NCI-H69 (cell line): ENCODE results near the gene RLIM.
A peak's percentile ranks its signal among the peaks of the same experiment; 100 is the strongest.
"Not testable (repeated sequence)": the region's sequence is repeated elsewhere in the genome, so short reads cannot be mapped to it uniquely, and the experiment has no call there.

Source experiments
- DNase-seq: peaks from one replicate; lab custom pipeline; 2025; lab: John Stamatoyannopoulos, UW

The RLIM gene

DNA sequence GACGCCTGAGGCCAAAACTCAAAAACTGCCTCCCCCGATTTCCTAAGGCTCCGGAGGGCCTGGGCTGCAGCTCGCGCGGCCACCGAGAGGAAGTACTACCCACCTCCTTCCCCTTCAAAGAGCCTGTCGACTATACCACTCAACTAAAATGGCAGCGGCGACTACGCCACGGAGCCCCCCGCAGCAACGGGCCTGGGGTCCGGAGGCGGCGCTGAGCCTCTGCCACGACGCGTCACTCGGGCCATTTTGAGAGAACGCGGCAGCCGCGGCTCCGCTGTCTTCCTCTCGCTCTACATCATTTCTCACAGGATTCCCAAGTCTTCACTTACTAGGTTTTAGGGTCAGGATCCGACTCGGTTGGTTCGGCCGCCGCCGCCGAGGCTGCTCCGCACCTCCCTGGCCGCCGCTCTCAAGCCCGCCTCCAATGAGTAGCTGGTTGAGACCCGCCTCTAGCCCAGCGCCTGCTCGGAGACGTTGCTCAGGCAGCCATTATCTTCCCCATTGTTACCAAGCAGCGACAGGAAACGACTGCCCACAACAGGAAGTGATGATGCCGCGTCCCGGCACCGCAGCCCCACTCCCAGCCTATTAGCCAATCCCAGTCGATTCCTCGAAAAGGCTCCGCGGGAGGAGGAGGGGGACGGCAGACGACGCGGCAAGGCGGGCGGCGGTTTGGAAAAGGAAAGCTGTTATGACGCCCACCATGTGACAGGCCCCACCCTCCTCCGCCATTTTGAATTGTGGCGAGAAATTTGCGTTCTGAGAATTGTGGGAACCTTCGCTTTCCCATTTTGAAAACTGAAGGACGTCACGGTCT lies at the start of gene RLIM:
Gene RLIM (minus strand): TSS at position 532 of the 817 bp plus-strand sequence. CDS start 18,647 bp downstream, outside the sequence.
- peak; percentile 96 for DNase-seq

DNA sequence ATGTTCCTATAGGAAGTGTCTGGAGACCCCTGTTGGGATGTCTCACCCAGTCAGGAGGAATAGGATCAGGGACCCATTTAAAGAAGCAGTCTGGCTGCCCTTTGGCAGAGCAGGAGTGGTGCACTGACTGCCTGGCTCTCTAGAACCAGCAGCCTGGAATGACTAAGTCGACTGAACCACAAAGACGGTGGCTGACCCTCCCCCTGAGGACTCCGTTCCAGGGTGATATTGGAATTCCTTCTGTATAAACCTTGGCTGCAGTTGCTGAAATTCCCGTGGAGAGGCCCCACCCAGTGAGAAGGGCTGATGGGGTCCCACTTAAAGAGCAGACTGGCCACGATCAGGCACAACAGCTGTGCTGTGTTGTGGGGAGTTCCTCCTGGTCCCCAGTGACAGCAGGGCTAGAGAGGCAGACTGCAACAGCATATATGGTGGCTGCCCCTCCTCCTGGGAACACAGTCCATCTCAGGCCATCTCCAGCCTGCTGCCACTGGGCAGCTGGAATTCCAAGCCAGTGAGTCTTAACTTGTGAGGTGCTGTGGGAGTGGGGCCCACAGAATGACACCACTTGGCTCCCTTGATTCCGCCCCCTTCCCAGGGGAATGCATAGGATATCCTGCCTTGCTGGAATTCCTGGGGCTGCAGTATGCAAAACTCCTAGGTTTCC lies 41.8 kb upstream of the RLIM start:
- DNase-seq = no peak

GRCh38 chrX:74654953-74655352 lies 40.5 kb upstream of the RLIM start:
- DNase-seq = not testable (repeated sequence)

DNA sequence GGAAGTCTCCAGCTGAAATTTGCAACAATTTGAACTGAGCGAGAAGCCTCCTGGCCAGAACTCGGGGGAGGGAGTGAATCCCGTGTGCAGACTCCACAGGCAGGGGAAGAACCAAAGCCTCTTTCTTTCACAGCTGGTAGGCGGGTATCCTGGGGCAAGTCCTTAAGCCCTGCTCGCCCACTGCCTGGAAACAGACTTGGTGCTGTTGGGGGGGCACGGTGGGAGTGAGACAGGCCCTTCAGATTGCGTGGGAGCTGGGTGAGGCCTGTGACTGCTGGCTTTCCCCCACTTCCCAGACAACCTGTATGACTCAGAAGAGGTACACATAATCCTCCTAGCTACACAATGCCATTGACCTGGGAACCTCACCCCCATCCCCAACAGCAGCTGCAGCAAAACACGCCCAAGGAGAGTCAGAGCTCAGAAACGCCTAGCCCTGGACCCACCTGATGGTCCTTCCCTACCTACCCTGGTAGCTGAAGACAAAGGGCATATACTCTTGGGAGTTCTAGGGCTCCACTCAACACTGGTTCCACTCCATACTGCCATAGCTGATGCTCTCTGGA lies 22.4 kb upstream of the RLIM start:
- DNase-seq = no peak

- peak; percentile 61 for DNase-seq
Measured at GRCh38 chrX:74613370-74614092, 893 bp downstream of the RLIM start.

- DNase-seq = no peak
Measured at GRCh38 chrX:74606799-74607198, 7.6 kb downstream of the RLIM start.

DNA sequence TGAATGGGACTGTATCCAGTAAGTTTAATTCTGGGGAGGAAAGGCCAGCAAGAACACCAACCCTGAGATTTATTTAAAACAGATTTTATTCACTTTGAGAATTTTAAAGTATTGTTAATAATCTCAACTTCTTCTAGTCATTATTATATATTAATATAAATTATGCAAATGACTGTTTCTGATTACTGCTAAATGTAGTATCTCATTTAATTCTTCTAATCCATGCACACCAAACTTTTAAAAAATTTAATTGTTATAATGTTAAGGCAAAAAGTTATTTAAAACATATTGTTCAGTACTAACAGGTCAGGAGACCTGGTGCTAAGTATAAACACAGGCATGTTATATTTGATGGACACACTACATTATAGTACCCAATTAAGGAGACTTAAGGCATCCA lies 8.1 kb downstream of the RLIM start:
- no peak for DNase-seq

GRCh38 chrX:74603040-74603439 lies 11.4 kb downstream of the RLIM start:
- no peak for DNase-seq

DNA sequence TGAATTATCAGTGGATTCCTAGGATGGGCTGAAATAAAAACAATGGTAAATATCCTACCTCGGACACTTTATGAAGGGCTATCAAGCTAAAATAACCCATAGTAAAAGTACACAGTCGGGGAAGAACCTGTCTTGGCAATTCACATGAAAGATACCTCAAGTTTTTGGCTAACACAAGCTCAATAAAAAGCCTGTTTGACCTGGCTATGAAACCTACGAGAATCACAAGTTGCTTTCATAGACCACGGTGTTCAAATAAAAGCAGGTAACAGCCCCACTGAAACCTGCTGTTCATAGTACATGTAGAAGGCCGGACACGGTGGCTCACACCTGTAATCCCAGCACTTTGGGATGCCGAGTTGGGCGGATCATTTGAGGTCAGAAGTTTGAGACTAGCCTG lies 12.3 kb downstream of the RLIM start:
- DNase-seq = no peak

- DNase-seq = no peak
Measured at GRCh38 chrX:74593593-74593992, 20.8 kb downstream of the RLIM start.

- DNase-seq = no peak
Measured at GRCh38 chrX:74585766-74586165, 28.7 kb downstream of the RLIM start.

GRCh38 chrX:74579597-74580198 lies 34.7 kb downstream of the RLIM start:
- DNase-seq = no peak

- no peak for DNase-seq
Measured at GRCh38 chrX:74578137-74578536, 36.3 kb downstream of the RLIM start.

GRCh38 chrX:74557378-74557777 lies 57.0 kb downstream of the RLIM start:
- no peak for DNase-seq

- DNase-seq = no peak
Measured at GRCh38 chrX:74551934-74552333, 62.5 kb downstream of the RLIM start.

DNA sequence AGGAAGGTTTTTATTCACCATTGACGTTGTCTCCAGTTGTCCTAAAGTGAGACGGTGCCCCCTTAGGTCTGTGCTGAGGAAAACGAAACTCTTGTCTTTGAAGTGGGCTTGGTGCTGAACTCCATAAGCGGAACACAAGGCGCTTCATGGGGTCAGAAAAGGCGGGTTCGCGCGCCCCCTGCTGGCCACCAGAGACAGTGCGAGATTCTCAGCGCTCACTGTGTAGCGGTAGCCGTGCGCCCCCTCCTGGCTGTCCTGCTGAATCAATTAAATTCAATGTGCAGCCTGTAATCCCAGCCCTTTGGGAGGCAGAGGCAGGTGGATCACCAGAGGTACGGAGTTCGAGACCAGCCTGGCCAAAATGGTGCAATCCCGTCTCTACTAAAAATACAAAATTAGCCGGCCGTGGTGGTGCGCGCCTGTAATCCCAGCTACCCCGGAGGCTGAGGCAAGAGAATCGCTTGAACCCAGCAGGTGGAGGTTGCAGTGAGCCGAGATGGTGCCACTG lies 64.1 kb downstream of the RLIM start:
- peak; percentile 72 for DNase-seq

DNA sequence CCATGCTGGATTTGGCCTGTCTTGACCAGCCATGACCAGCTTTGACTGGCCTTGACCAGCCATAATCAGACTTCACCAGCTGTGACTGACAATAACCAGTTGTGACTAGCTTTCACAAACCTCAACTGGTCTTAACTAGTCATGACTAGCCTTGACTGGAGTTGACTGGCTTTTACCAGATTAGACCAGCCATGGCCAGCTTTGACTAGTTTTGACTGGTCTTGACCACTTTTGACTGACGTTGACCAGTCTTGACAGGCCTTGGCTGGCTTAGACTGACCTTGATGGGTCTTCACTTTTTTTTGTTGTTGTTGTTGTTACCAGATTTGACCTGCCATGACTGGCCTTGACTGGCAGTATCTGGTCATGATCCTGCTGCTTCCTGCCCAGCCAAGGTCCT lies 67.4 kb downstream of the RLIM start:
- no peak for DNase-seq

DNA sequence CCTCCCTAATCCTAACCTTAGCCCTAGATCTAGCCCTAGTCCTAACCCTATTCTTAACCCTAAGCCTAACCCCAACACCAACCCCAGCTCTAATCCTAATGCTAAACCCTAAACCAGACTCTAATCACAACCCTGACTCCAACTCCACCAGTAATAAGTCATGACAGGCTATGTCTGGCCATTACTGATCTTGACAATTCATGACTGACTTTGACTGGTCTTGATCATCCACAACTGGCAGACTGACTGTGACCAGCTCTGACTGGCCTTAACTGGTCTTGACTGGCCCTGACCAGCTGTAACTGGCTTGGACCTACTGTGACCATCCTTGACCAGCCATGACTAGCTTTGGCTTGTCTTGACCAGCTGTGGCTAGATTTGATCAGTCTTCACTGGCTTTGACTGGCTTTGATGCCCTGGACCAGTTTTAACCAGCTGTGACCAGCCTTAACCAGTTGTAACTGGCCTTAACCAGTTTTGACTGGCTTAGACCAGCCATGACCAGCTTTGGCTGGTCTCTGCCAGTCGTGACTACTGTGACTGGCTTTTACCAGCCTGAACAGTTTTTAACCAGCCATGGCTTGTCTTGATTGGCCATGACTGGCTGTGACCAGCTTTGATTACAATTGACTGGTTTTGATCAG lies 68.4 kb downstream of the RLIM start:
- DNase-seq = no peak

DNA sequence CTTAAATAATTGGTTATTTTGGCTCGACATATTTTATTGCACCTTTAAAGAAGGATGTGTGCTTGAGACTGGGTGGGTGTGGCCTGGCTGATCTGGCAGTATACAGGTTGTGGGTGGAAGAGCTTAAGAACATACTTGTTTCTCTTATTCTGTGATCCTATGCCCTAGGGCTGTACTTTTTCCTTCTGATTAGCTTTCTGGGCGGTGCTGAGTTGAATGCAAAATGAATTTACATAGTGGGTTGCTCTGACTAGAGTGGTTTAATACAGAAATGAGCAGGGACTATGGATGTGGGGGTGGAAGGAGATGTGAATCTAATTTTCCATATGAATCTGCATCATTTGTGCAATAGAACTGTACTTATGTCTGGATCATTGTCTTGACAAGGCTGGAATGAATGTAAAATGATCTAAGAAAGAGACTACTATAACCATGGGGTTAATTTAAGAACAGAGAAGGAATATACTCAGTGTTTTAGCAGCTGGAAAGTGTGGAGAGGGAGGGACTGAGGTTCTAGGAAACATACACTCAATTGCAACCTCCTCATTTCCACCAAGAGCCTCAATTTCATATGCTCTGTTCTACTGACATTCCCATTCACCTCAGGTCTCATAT lies 73.7 kb downstream of the RLIM start:
- DNase-seq = no peak

DNA sequence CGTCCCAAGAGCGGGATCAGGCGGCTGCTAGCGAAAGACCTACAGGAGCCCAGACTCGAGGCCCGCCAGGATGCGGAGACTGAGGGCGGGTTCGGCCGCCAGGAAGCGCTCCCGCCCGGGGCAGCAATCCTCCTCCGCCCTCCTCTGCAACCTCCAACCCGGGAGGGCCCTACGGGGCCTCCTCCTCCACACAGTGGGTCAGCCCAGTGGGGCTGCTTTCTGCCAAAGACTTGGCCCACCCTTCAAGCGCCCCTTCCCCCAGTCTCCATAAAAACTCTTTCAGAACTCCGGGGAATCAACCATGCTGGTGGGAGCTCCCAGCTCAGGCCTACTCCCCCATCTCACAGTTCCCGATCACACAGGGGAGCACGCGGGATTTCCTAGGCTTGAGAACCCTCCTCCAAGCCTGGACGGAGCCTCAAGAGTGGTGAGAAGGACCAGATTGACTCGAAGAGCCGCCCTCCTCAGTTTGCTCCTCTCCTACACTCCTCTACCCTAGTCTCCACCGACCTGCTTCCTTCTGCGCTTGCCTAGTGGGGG lies 77.5 kb downstream of the RLIM start:
- DNase-seq = no peak
